ENCODE results near the gene PRKCZ. TPM values are rescaled to one million over a fixed set of nuclear protein-coding genes. Genes with fewer than 3 reads are reported as not detected.

The PRKCZ gene
- total RNA-seq, 1 experiment from 2014 or later: 45.9 TPM

DNA sequence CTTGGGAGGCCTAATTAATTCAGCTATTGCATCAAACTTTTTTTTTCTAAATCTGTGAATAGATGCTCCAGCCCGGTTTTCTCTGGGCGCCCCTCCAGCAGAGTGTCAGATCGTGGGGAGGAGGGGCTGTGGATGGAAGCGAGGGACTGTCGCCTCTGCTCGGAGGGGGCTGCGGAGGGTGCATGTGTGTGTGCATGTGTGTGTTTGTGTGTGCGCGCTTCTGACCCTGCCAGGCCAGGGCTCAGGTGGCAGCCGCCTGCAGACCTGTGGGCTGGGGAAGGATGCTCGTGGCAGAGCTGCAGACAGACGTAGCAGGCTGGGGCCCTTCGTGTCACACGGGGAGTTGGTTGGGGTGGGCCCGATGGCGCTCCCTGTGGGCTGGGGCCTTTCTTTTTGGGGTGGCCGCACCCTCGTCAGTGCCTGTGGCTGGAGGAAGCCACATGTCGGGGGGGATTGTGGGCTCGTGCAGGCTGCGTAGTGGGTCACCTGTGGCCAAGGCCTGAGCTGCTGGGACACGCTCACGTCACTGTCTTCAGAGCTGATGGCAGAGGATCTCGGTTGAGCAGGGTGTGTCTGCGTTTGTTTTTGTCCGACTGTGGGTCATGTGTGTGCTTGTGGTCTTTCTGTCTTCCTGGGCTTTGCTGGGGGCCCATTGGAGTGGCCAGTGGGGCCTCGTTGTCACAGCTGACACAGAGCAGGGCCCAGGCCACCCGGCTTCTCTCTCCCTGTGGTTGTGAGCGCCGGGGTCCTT, 180.7 kb downstream of the PRKCZ start:
- no TSS peak for BruUV-seq (replicated peaks)
- Mint-ChIP-seq H3K4me3 (ENCODE audit: unreplicated experiment) (peak overlapping the region; percentile 83), H3K27ac (ENCODE audit: unreplicated experiment) (no peak overlapping the region), H3K4me1 (ENCODE audit: low read depth, unreplicated experiment) (peaks cover 9% of the 10 kb centered on the region), H3K9me3 (ENCODE audit: unreplicated experiment) (no peaks in the 10 kb centered on the region), H3K36me3 (ENCODE audit: insufficient read depth, unreplicated experiment) (peaks cover 10% of the 10 kb centered on the region), H3K27me3 (ENCODE audit: insufficient read depth, unreplicated experiment) (no peaks in the 10 kb centered on the region)
- H3K4me3 ChIP-seq (ENCODE audit: low read depth, low read length): peak overlapping the region; percentile 21
- no peaks in the 10 kb centered on the region for H3K4me1 ChIP-seq
- no peak for DNase-seq
- intact Hi-C loops (cut with micrococcal nuclease; ENCODE audit: unreplicated experiment): no loop called here
- CTCF ChIA-PET: no interaction called here
- TF ChIP-seq, protein P1, sequence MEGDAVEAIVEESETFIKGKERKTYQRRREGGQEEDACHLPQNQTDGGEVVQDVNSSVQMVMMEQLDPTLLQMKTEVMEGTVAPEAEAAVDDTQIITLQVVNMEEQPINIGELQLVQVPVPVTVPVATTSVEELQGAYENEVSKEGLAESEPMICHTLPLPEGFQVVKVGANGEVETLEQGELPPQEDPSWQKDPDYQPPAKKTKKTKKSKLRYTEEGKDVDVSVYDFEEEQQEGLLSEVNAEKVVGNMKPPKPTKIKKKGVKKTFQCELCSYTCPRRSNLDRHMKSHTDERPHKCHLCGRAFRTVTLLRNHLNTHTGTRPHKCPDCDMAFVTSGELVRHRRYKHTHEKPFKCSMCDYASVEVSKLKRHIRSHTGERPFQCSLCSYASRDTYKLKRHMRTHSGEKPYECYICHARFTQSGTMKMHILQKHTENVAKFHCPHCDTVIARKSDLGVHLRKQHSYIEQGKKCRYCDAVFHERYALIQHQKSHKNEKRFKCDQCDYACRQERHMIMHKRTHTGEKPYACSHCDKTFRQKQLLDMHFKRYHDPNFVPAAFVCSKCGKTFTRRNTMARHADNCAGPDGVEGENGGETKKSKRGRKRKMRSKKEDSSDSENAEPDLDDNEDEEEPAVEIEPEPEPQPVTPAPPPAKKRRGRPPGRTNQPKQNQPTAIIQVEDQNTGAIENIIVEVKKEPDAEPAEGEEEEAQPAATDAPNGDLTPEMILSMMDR (IDR thresholded peaks at IDR 0.05; ENCODE audit: insufficient read depth in 1 of 2, low read depth in 1 of 2, low read length in 1 of 2, severe bottlenecking in 1 of 2, unreplicated experiment in 1 of 2): no peak
- H3K9me3 ChIP-seq: no peaks in the 10 kb centered on the region
- H3K27me3 ChIP-seq (replicated peaks; ENCODE audit: control insufficient read depth, insufficient read depth, low read length): no peaks in the 10 kb centered on the region
- no peaks in the 10 kb centered on the region for H3K36me3 ChIP-seq (ENCODE audit: control insufficient read depth, insufficient read depth, low read length)
- POLR2A ChIA-PET: no interaction called here

DNA sequence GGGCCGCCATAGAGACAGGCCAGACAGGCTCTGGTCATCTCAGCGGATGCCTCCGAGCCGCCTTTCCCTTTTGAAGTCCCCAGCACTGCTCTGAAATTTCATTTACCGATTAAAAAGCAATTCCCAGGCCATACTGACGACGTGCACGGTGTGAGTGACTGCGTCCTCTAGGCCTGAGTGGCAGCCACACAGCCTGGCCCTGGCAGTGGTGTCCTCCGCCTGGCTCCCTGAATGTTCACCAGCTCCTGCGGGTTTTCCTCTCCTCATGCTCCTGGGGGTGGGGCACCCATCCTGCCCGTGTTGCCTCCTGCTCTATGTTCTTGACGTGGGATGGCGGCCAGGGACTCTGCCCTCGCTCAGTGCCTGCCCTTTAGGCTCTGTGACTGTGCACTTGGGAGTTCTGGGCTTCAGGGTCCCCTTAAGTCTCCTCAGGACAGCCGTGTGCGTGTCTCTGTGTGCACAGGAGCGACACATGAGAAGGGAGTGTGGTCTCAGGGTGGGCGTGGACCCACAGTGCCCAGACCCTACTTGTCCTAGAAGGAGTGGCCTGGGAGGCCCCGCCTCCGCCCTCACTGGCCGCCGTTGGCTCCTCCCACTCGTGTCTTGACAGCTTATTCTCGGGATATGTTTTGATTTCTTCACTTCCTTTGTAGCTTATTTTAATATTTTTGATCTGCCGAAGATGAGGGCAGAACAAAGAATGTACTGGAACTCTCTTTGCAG, 181.5 kb downstream of the PRKCZ start:
- ChIA-PET POLR2A (no interaction called here), CTCF (no interaction called here)
- intact Hi-C loops (cut with micrococcal nuclease; ENCODE audit: unreplicated experiment): no loop called here
- TF ChIP-seq, protein P1 (IDR thresholded peaks at IDR 0.05; ENCODE audit: insufficient read depth in 1 of 2, low read depth in 1 of 2, low read length in 1 of 2, severe bottlenecking in 1 of 2, unreplicated experiment in 1 of 2): no peak
- no peaks in the 10 kb centered on the region for H3K9me3 Mint-ChIP-seq (ENCODE audit: unreplicated experiment)
- no peaks in the 10 kb centered on the region for H3K9me3 ChIP-seq
- no peaks in the 10 kb centered on the region for H3K27me3 ChIP-seq (replicated peaks; ENCODE audit: control insufficient read depth, insufficient read depth, low read length)
- peaks cover 9% of the 10 kb centered on the region for H3K4me1 Mint-ChIP-seq (ENCODE audit: low read depth, unreplicated experiment)
- H3K36me3 Mint-ChIP-seq (ENCODE audit: insufficient read depth, unreplicated experiment): peaks cover 10% of the 10 kb centered on the region
- DNase-seq: no peak
- H3K36me3 ChIP-seq (ENCODE audit: control insufficient read depth, insufficient read depth, low read length): no peaks in the 10 kb centered on the region
- peak overlapping the region; percentile 20 for H3K27ac Mint-ChIP-seq (ENCODE audit: unreplicated experiment)
- no peaks in the 10 kb centered on the region for H3K4me1 ChIP-seq
- no TSS peak for BruUV-seq (replicated peaks)
- no peak overlapping the region for H3K4me3 ChIP-seq (ENCODE audit: low read depth, low read length)
- H3K4me3 Mint-ChIP-seq (ENCODE audit: unreplicated experiment): peak overlapping the region; percentile 83
- no peaks in the 10 kb centered on the region for H3K27me3 Mint-ChIP-seq (ENCODE audit: insufficient read depth, unreplicated experiment)

DNA sequence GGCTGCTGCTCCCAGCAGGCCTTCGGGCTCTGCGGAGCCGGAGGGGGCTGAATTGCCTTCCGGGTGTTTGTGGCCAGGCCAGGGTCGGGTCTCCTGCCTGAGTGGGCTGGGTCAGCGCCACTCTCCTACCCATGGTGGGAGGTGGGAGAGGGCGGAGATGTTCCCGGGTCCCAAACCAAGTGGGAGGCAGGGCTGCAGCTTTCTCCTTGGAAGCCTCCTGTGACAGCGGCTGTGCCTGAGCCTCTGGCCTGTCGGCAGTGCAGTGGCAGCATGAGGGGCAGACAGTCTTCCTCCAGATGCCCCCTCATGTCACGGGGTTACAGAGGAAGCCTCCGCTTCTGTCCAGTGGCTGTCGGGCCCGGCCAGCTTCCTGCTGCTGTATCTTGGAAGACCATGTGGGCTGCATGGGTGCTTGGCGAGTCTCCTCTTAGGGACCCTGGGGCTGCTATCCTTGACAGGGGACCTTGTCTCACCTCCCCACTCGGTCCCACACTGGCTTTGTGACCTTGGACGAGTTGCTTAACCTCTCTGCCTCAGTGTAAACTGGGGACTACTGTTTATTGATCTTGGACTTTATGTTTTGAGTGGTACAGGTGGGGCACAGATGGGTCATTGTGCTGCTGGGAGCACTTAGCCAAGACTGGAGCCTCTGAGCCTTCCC, 182.2 kb downstream of the PRKCZ start:
- Histone ChIP-seq H3K4me1 (no peaks in the 10 kb centered on the region), H3K9me3 (no peaks in the 10 kb centered on the region), H3K36me3 (ENCODE audit: control insufficient read depth, insufficient read depth, low read length) (no peaks in the 10 kb centered on the region), H3K4me3 (ENCODE audit: low read depth, low read length) (no peak overlapping the region), H3K27me3 (replicated peaks; ENCODE audit: control insufficient read depth, insufficient read depth, low read length) (no peaks in the 10 kb centered on the region)
- Mint-ChIP-seq H3K4me3 (ENCODE audit: unreplicated experiment) (no peak overlapping the region), H3K27ac (ENCODE audit: unreplicated experiment) (peak overlapping the region; percentile 20), H3K27me3 (ENCODE audit: insufficient read depth, unreplicated experiment) (no peaks in the 10 kb centered on the region), H3K36me3 (ENCODE audit: insufficient read depth, unreplicated experiment) (peaks cover 10% of the 10 kb centered on the region), H3K4me1 (ENCODE audit: low read depth, unreplicated experiment) (peaks cover 9% of the 10 kb centered on the region), H3K9me3 (ENCODE audit: unreplicated experiment) (no peaks in the 10 kb centered on the region)
- DNase-seq: no peak
- TF ChIP-seq, protein P1 (IDR thresholded peaks at IDR 0.05; ENCODE audit: insufficient read depth in 1 of 2, low read depth in 1 of 2, low read length in 1 of 2, severe bottlenecking in 1 of 2, unreplicated experiment in 1 of 2): no peak
- ChIA-PET CTCF (no interaction called here), POLR2A (no interaction called here)
- intact Hi-C loops (cut with micrococcal nuclease; ENCODE audit: unreplicated experiment): no loop called here
- BruUV-seq (replicated peaks): no TSS peak
